ENCODE results near the gene MRTFB.

DNA sequence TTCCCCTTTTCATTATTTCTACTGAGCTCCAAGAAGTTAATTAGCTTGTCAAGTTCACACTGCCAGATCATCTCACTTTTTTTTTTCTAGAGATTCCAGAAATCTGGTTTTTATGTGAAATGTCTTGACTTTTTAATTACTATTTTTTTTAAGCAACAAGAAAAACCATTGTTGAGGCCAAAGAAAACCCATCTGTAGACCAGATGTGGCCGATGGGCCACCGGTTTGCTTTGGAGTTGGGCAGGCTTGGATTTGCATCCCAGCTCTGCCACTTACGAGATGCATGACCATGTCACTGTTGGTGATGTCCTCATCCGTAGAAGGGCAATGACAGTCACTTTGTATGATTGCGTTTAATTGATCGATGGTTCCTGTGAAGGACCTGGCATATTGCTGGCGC is 34.2 kb upstream of the MRTFB start:
- TF ChIP-seq, protein P1, sequence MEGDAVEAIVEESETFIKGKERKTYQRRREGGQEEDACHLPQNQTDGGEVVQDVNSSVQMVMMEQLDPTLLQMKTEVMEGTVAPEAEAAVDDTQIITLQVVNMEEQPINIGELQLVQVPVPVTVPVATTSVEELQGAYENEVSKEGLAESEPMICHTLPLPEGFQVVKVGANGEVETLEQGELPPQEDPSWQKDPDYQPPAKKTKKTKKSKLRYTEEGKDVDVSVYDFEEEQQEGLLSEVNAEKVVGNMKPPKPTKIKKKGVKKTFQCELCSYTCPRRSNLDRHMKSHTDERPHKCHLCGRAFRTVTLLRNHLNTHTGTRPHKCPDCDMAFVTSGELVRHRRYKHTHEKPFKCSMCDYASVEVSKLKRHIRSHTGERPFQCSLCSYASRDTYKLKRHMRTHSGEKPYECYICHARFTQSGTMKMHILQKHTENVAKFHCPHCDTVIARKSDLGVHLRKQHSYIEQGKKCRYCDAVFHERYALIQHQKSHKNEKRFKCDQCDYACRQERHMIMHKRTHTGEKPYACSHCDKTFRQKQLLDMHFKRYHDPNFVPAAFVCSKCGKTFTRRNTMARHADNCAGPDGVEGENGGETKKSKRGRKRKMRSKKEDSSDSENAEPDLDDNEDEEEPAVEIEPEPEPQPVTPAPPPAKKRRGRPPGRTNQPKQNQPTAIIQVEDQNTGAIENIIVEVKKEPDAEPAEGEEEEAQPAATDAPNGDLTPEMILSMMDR (conservative IDR thresholded peaks at IDR 0.05; ENCODE audit: low read depth, low read length) = no peak
- no peak for TF ChIP-seq EZH2 (IDR thresholded peaks at IDR 0.05; ENCODE audit: borderline replicate concordance, low read depth, low read length, poor library complexity, severe bottlenecking)
